GM23338 (cell line): ENCODE measurements around the gene TUBB. TPM values are rescaled to one million over a fixed set of nuclear protein-coding genes. Genes with fewer than 3 reads are reported as not detected.

ENCODE experiments used
- ATAC-seq: fragments of 200-7000 bp; cut with Tn5 transposase; 3 replicates; pipeline ENCODE4 v1.9.1; 2020
- DNase-seq: peaks from one replicate; pipeline ENCODE4 v3.0.0-alpha.2; 2015; ENCODE audit warnings: low spot score
- H2AFZ ChIP-seq: fragments of 200-600 bp; sonication (generic); 2 replicates; pipeline ENCODE4 v1.8.0; 2016; ENCODE audit warnings: antibody characterized with exemption, mild to moderate bottlenecking, moderate library complexity
- H3F3A ChIP-seq: fragments of 200-600 bp; sonication (generic); replicated peaks from 2 replicates; pipeline ENCODE4 v1.8.0; 2017; ENCODE audit warnings: antibody characterized with exemption, mixed run types, low read depth
- H3K27ac ChIP-seq: fragments of 200-600 bp; sonication (generic); 2 replicates; pipeline ENCODE4 v1.6.1; 2016; ENCODE audit warnings: low read depth
- H3K27me3 ChIP-seq: fragments of 200-600 bp; sonication (generic); 2 replicates; pipeline ENCODE4 v1.8.0; 2016; ENCODE audit warnings: mild to moderate bottlenecking, mixed run types, moderate library complexity; ENCODE audit not compliant: insufficient read depth
- H3K36me3 ChIP-seq: fragments of 200-600 bp; sonication (generic); 2 replicates; pipeline ENCODE4 v1.8.0; 2016; ENCODE audit warnings: mild to moderate bottlenecking; ENCODE audit not compliant: insufficient read depth
- H3K4me1 ChIP-seq: fragments of 200-600 bp; sonication (generic); 2 replicates; pipeline ENCODE4 v1.8.0; 2016; ENCODE audit warnings: mild to moderate bottlenecking, moderate library complexity; ENCODE audit not compliant: insufficient read depth
- H3K4me2 ChIP-seq: fragments of 200-600 bp; sonication (generic); 2 replicates; pipeline ENCODE4 v1.7.1; 2017; ENCODE audit warnings: mixed run types
- H3K4me3 ChIP-seq: fragments of 200-600 bp; sonication (generic); 2 replicates; pipeline ENCODE4 v1.6.1; 2016; ENCODE audit warnings: mixed run types
- H3K79me2 ChIP-seq: fragments of 200-600 bp; sonication (generic); replicated peaks from 2 replicates; pipeline ENCODE4 v1.8.0; 2017; ENCODE audit warnings: mild to moderate bottlenecking; ENCODE audit not compliant: insufficient read depth
- H3K9me2 ChIP-seq: fragments of 200-600 bp; sonication (generic); 2 replicates; pipeline ENCODE4 v1.8.0; 2017; ENCODE audit not compliant: insufficient read depth
- H4K20me1 ChIP-seq: fragments of 200-600 bp; sonication (generic); replicated peaks from 2 replicates; pipeline ENCODE4 v1.8.0; 2017; ENCODE audit warnings: mild to moderate bottlenecking; ENCODE audit not compliant: insufficient read depth
- H3K27ac Mint-ChIP-seq: 2 replicates; pipeline ENCODE4 v1.8.0; 2020; ENCODE audit warnings: inconsistent platforms, mild to moderate bottlenecking, moderate library complexity, mixed read lengths
- H3K27me3 Mint-ChIP-seq: 3 replicates; pipeline ENCODE4 v1.8.0; 2022; ENCODE audit warnings: low read depth, mild to moderate bottlenecking, moderate library complexity, mixed read lengths, inconsistent platforms; ENCODE audit not compliant: insufficient read depth, poor library complexity
- H3K36me3 Mint-ChIP-seq: 3 replicates; pipeline ENCODE4 v1.8.0; 2021; ENCODE audit warnings: low read depth, mild to moderate bottlenecking, inconsistent platforms, moderate library complexity, mixed read lengths
- H3K4me1 Mint-ChIP-seq: 3 replicates; pipeline ENCODE4 v1.8.0; 2020; ENCODE audit warnings: mild to moderate bottlenecking, inconsistent platforms, mixed read lengths
- H3K4me3 Mint-ChIP-seq: 3 replicates; pipeline ENCODE4 v1.8.0; 2021; ENCODE audit warnings: moderate library complexity, mild to moderate bottlenecking, inconsistent platforms, mixed read lengths
- H3K9me3 Mint-ChIP-seq: 3 replicates; pipeline ENCODE4 v1.8.0; 2020; ENCODE audit warnings: moderate library complexity, mild to moderate bottlenecking, inconsistent platforms, mixed read lengths
- CREB1 ChIP-seq: fragments of 250-450 bp; sonication (Bioruptor Pico); IDR thresholded peaks from 2 replicates; pipeline ENCODE4 v1.5.0; 2020; ENCODE audit warnings: low read depth, mild to moderate bottlenecking, moderate library complexity
- CTCF ChIP-seq, 2 experiments: fragments of 200-600 bp in 1 of 2; sonication (generic) in 1 of 2; conservative IDR thresholded peaks; 2 replicates each; pipeline versions ENCODE4 v1.5.1 to v1.6.1; 2016 to 2017; ENCODE audit warnings: antibody characterized with exemption in 2 of 2, low read depth in 2 of 2, mild to moderate bottlenecking in 2 of 2, moderate library complexity in 1 of 2
- EZH2 ChIP-seq: fragments of 200-600 bp; sonication (generic); IDR thresholded peaks from one replicate; pipeline ENCODE4 v1.8.0; 2017; ENCODE audit warnings: antibody characterized with exemption, mild to moderate bottlenecking, low read depth; ENCODE audit not compliant: unreplicated experiment
- EZH2phosphoT487 ChIP-seq: fragments of 200-600 bp; sonication (generic); IDR thresholded peaks from one replicate; pipeline ENCODE4 v1.8.1; 2018; ENCODE audit warnings: antibody characterized with exemption; ENCODE audit not compliant: unreplicated experiment
- JUNB ChIP-seq: IDR thresholded peaks from one replicate; pipeline ENCODE4 v1.6.1; 2016; ENCODE audit warnings: antibody characterized with exemption; ENCODE audit not compliant: unreplicated experiment
- NANOG ChIP-seq: IDR thresholded peaks from 2 replicates; pipeline ENCODE4 v1.6.1; 2016; ENCODE audit warnings: antibody characterized with exemption, borderline replicate concordance
- POLR2AphosphoS5 ChIP-seq: IDR thresholded peaks from 2 replicates; pipeline ENCODE4 v1.6.1; 2016; ENCODE audit warnings: antibody characterized with exemption, low read depth
- STAT1 ChIP-seq: IDR thresholded peaks from one replicate; pipeline ENCODE4 v1.6.1; 2016; ENCODE audit warnings: antibody characterized with exemption; ENCODE audit not compliant: unreplicated experiment
- ZNF114 ChIP-seq: fragments of 250-450 bp; sonication (Bioruptor Pico); IDR thresholded peaks from 2 replicates; pipeline ENCODE4 v1.5.0; 2020; ENCODE audit warnings: mild to moderate bottlenecking, moderate library complexity
- ZNF331 ChIP-seq: fragments of 250-450 bp; sonication (Bioruptor Pico); IDR thresholded peaks from 2 replicates; pipeline ENCODE4 v1.5.0; 2020; ENCODE audit warnings: low read depth, mild to moderate bottlenecking, moderate library complexity
- polyA plus RNA-seq: library from polyadenylated mRNA; unstranded; fragments of >200 nt; fragmentation: Nextera tagmentation; extraction: Ambion mirVana; gene quantifications from 2 replicates; pipeline ENCODE4 v1.2.1, GENCODE V29; 2016
- total RNA-seq: library from RNA; depleted of rRNA; stranded (reverse); fragments of >200 nt; shearing (Covaris generic); gene quantifications from 2 replicates; pipeline ENCODE4 v1.2.3, GENCODE V29; 2014
- TF ChIP-seq, protein P1 (sequence below): IDR thresholded peaks from 2 replicates; pipeline ENCODE4 v1.6.1; 2016; ENCODE audit warnings: antibody characterized with exemption
- TF ChIP-seq, protein P2 (sequence below): fragments of 250-450 bp; sonication (Bioruptor Pico); IDR thresholded peaks from 2 replicates; pipeline ENCODE4 v1.5.0; 2020; ENCODE audit warnings: mild to moderate bottlenecking, moderate library complexity
- TF ChIP-seq, protein P3 (sequence below): IDR thresholded peaks from one replicate; pipeline ENCODE4 v1.6.1; 2018; ENCODE audit warnings: antibody characterized with exemption; ENCODE audit not compliant: unreplicated experiment

The TUBB gene
- total and polyA plus RNA-seq, 2 experiments from 2014 or later: 1,041 to 1,704 TPM

GRCh38 chr6:30712441-30712945 is 7.7 kb upstream of the TUBB start:
- Mint-ChIP-seq H3K27me3 (peaks cover under 1% of the 10 kb centered on the region), H3K9me3 (peaks cover under 1% of the 10 kb centered on the region; the same call in 1 of the 3 replicates), H3K4me3 (no peak overlapping the region), H3K27ac (no peak overlapping the region), H3K36me3 (peaks cover 68% of the 10 kb centered on the region), H3K4me1 (peaks cover 16% of the 10 kb centered on the region)
- Histone ChIP-seq H3K9me2 (no peaks in the 10 kb centered on the region), H3K4me2 (no peak overlapping the region), H3F3A (no peaks in the 10 kb centered on the region), H3K27me3 (no peaks in the 10 kb centered on the region), H3K4me3 (no peak overlapping the region), H2AFZ (no peak overlapping the region), H3K4me1 (peaks cover 7% of the 10 kb centered on the region; the same call in 1 of the 2 replicates), H3K27ac (no peak overlapping the region), H3K79me2 (peaks cover 22% of the 10 kb centered on the region), H4K20me1 (peaks cover 16% of the 10 kb centered on the region), H3K36me3 (peaks cover 39% of the 10 kb centered on the region)
- no peak for DNase-seq
- no peak for ATAC-seq
- no peak for TF ChIP-seq POLR2AphosphoS5
- TF ChIP-seq STAT1: no peak
- TF ChIP-seq JUNB: no peak
- no peak for TF ChIP-seq EZH2
- no peak for TF ChIP-seq EZH2phosphoT487
- no peak for TF ChIP-seq ZNF114 (CRISPR knock-in tag)
- no peak for TF ChIP-seq CREB1 (CRISPR knock-in tag)
- TF ChIP-seq, protein P1, sequence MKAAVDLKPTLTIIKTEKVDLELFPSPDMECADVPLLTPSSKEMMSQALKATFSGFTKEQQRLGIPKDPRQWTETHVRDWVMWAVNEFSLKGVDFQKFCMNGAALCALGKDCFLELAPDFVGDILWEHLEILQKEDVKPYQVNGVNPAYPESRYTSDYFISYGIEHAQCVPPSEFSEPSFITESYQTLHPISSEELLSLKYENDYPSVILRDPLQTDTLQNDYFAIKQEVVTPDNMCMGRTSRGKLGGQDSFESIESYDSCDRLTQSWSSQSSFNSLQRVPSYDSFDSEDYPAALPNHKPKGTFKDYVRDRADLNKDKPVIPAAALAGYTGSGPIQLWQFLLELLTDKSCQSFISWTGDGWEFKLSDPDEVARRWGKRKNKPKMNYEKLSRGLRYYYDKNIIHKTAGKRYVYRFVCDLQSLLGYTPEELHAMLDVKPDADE: no peak
- TF ChIP-seq CTCF (conservative IDR thresholded peaks at IDR 0.05; ENCODE audit: low read depth in 2 of 2): no peak
- TF ChIP-seq NANOG: no peak
- TF ChIP-seq ZNF331: no peak
- TF ChIP-seq, protein P2, sequence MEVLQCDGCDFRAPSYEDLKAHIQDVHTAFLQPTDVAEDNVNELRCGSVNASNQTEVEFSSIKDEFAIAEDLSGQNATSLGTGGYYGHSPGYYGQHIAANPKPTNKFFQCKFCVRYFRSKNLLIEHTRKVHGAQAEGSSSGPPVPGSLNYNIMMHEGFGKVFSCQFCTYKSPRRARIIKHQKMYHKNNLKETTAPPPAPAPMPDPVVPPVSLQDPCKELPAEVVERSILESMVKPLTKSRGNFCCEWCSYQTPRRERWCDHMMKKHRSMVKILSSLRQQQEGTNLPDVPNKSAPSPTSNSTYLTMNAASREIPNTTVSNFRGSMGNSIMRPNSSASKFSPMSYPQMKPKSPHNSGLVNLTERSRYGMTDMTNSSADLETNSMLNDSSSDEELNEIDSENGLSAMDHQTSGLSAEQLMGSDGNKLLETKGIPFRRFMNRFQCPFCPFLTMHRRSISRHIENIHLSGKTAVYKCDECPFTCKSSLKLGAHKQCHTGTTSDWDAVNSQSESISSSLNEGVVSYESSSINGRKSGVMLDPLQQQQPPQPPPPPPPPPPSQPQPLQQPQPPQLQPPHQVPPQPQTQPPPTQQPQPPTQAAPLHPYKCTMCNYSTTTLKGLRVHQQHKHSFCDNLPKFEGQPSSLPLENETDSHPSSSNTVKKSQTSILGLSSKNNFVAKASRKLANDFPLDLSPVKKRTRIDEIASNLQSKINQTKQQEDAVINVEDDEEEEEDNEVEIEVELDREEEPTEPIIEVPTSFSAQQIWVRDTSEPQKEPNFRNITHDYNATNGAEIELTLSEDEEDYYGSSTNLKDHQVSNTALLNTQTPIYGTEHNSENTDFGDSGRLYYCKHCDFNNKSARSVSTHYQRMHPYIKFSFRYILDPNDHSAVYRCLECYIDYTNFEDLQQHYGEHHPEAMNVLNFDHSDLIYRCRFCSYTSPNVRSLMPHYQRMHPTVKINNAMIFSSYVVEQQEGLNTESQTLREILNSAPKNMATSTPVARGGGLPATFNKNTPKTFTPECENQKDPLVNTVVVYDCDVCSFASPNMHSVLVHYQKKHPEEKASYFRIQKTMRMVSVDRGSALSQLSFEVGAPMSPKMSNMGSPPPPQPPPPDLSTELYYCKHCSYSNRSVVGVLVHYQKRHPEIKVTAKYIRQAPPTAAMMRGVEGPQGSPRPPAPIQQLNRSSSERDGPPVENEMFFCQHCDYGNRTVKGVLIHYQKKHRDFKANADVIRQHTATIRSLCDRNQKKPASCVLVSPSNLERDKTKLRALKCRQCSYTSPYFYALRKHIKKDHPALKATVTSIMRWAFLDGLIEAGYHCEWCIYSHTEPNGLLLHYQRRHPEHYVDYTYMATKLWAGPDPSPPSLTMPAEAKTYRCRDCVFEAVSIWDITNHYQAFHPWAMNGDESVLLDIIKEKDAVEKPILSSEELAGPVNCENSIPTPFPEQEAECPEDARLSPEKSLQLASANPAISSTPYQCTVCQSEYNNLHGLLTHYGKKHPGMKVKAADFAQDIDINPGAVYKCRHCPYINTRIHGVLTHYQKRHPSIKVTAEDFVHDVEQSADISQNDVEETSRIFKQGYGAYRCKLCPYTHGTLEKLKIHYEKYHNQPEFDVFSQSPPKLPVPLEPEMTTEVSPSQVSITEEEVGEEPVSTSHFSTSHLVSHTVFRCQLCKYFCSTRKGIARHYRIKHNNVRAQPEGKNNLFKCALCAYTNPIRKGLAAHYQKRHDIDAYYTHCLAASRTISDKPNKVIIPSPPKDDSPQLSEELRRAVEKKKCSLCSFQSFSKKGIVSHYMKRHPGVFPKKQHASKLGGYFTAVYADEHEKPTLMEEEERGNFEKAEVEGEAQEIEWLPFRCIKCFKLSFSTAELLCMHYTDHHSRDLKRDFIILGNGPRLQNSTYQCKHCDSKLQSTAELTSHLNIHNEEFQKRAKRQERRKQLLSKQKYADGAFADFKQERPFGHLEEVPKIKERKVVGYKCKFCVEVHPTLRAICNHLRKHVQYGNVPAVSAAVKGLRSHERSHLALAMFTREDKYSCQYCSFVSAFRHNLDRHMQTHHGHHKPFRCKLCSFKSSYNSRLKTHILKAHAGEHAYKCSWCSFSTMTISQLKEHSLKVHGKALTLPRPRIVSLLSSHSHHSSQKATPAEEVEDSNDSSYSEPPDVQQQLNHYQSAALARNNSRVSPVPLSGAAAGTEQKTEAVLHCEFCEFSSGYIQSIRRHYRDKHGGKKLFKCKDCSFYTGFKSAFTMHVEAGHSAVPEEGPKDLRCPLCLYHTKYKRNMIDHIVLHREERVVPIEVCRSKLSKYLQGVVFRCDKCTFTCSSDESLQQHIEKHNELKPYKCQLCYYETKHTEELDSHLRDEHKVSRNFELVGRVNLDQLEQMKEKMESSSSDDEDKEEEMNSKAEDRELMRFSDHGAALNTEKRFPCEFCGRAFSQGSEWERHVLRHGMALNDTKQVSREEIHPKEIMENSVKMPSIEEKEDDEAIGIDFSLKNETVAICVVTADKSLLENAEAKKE (CRISPR knock-in tag): no peak
- TF ChIP-seq, protein P3, sequence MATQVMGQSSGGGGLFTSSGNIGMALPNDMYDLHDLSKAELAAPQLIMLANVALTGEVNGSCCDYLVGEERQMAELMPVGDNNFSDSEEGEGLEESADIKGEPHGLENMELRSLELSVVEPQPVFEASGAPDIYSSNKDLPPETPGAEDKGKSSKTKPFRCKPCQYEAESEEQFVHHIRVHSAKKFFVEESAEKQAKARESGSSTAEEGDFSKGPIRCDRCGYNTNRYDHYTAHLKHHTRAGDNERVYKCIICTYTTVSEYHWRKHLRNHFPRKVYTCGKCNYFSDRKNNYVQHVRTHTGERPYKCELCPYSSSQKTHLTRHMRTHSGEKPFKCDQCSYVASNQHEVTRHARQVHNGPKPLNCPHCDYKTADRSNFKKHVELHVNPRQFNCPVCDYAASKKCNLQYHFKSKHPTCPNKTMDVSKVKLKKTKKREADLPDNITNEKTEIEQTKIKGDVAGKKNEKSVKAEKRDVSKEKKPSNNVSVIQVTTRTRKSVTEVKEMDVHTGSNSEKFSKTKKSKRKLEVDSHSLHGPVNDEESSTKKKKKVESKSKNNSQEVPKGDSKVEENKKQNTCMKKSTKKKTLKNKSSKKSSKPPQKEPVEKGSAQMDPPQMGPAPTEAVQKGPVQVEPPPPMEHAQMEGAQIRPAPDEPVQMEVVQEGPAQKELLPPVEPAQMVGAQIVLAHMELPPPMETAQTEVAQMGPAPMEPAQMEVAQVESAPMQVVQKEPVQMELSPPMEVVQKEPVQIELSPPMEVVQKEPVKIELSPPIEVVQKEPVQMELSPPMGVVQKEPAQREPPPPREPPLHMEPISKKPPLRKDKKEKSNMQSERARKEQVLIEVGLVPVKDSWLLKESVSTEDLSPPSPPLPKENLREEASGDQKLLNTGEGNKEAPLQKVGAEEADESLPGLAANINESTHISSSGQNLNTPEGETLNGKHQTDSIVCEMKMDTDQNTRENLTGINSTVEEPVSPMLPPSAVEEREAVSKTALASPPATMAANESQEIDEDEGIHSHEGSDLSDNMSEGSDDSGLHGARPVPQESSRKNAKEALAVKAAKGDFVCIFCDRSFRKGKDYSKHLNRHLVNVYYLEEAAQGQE: no peak
